Mucosa of descending colon (tissue), 3 donors: ENCODE data around the gene RGS6. TPM values are rescaled to one million over a fixed set of nuclear protein-coding genes. Genes with fewer than 3 reads are reported as not detected.

Experiments
- ATAC-seq: fragments of 200-7000 bp; cut with Tn5 transposase; one replicate; pipeline ENCODE4 v1.9.1; 2020; ENCODE audit warnings: mild to moderate bottlenecking, moderate library complexity
- DNase-seq, 3 donors: peaks; one replicate each; pipeline ENCODE4 v3.0.0-alpha.2; 2020
- H3K36me3 ChIP-seq: fragments of 200-600 bp; one replicate; pipeline ENCODE4 v1.8.0; 2021; ENCODE audit warnings: low read depth, mild to moderate bottlenecking
- H3K4me1 ChIP-seq: fragments of 200-600 bp; one replicate; pipeline ENCODE4 v1.8.0; 2021; ENCODE audit warnings: low read depth, mild to moderate bottlenecking
- H3K4me3 ChIP-seq: fragments of 200-600 bp; one replicate; pipeline ENCODE4 v1.8.0; 2021; ENCODE audit warnings: mild to moderate bottlenecking
- H3K9me3 ChIP-seq: fragments of 200-600 bp; one replicate; pipeline ENCODE4 v1.8.0; 2021; ENCODE audit warnings: mild to moderate bottlenecking
- CTCF ChIP-seq: fragments of 200-600 bp; IDR thresholded peaks from one replicate; pipeline ENCODE4 v1.8.0; 2022; ENCODE audit warnings: antibody characterized with exemption, mild to moderate bottlenecking
- intact Hi-C, 2 donors: fragments of 100-400 bp; cut with DNase I in 1 of 2; cut with micrococcal nuclease in 1 of 2; formaldehyde crosslinking; loops; one replicate each; pipeline versions ENCODE4 v1.11.0 to v1.11.1; 2022; cut with DNase I, micrococcal nuclease
- total RNA-seq, 3 donors: library from RNA; stranded (reverse); fragmentation: NEBNext Ultra II Directional in 2 of 3; extraction: Animal tissue kit (Norgen Biotek cat#: 25700) in 2 of 3; gene quantifications; one replicate each; pipeline versions ENCODE4 v1.2.1 to v1.2.4, GENCODE V29; 2021 to 2023
- donor health status: DM: no; HTN: no; CAD: no; lungs with moderate emphysema.
- donor health status: DM: no; HTN: no; CAD: no.
- donor health status: DM: no; HTN: yes; CAD: no.

Gene RGS6
- total RNA-seq, 3 donors from 2014 or later: 0.66 to 2.5 (median 0.94) TPM

- DNase-seq (no peak), ATAC-seq (no peak)
- H3K4me3 ChIP-seq: no peak overlapping the region
- H3K9me3 ChIP-seq: no peaks in the 10 kb centered on the region
- H3K36me3 ChIP-seq: no peaks in the 10 kb centered on the region
- H3K4me1 ChIP-seq: no peaks in the 10 kb centered on the region
- intact Hi-C loops: no loop called here
- no peak for TF ChIP-seq CTCF
Observed at GRCh38 chr14:72554994-72555608, 622.9 kb downstream of the RGS6 start.

- ATAC-seq: peak; percentile 30
- TF ChIP-seq CTCF: no peak
- no peak overlapping the region for H3K4me3 ChIP-seq
Observed at GRCh38 chr14:72555609-72556000, 623.4 kb downstream of the RGS6 start.

GRCh38 chr14:72557671-72558070 lies 625.4 kb downstream of the RGS6 start:
- no peak for ATAC-seq
- intact Hi-C loops: no loop called here

More at GRCh38 chr14:72555609-72556000, 623.4 kb downstream of the RGS6 start:
- intact Hi-C loops: no loop called here
- Histone ChIP-seq H3K36me3 (no peaks in the 10 kb centered on the region), H3K9me3 (no peaks in the 10 kb centered on the region), H3K4me1 (no peaks in the 10 kb centered on the region)
- DNase-seq: no peak

GRCh38 chr14:72558721-72559120 lies 626.5 kb downstream of the RGS6 start:
- intact Hi-C loops: no loop called here
- TF ChIP-seq CTCF: no peak
- DNase-seq: no peak
- no peak for ATAC-seq
- no peak overlapping the region for H3K4me3 ChIP-seq
- no peaks in the 10 kb centered on the region for H3K9me3 ChIP-seq
- no peaks in the 10 kb centered on the region for H3K4me1 ChIP-seq
- H3K36me3 ChIP-seq: no peaks in the 10 kb centered on the region

More at GRCh38 chr14:72557671-72558070, 625.4 kb downstream of the RGS6 start:
- Histone ChIP-seq H3K4me1 (no peaks in the 10 kb centered on the region), H3K36me3 (no peaks in the 10 kb centered on the region), H3K9me3 (no peaks in the 10 kb centered on the region), H3K4me3 (no peak overlapping the region)
- DNase-seq: no peak
- no peak for TF ChIP-seq CTCF

GRCh38 chr14:72559202-72559601 lies 627.0 kb downstream of the RGS6 start:
- ATAC-seq: no peak
- intact Hi-C loops: no loop called here
- DNase-seq: no peak
- Histone ChIP-seq H3K4me1 (no peaks in the 10 kb centered on the region), H3K36me3 (no peaks in the 10 kb centered on the region), H3K4me3 (no peak overlapping the region), H3K9me3 (no peaks in the 10 kb centered on the region)
- TF ChIP-seq CTCF: no peak
